Measurements from ENCODE around the gene LRRC2.
"Not testable (repeated sequence)": the region's sequence is repeated elsewhere in the genome, so short reads cannot be mapped to it uniquely, and the experiment has no call there.

The LRRC2 gene

GRCh38 chr3:46536758-46537157 lies 29.3 kb downstream of the LRRC2 start:
- DNase-seq (ENCODE audit: extremely low read depth in 1 of 2, low read depth in 1 of 2) = no peak

DNA sequence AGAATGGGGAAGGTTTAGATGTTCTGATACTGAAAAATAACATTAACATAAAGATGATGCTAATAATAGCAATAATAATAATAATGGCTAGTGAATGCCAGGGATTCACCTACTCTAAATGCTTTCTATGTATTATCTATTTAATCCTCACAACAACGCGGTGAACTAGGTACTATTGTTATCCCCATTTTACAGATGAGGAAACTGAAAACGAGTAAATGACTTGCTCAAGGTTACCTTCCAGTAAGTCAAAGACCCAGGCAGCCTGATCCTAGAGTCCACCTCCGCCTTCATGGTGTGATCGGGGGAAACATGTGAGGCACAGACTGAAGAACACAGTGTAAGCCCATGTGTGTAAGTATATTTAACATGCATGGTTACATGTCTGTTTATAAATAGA lies 30.4 kb downstream of the LRRC2 start:
- no peak for DNase-seq (ENCODE audit: extremely low read depth in 1 of 2, low read depth in 1 of 2)

DNA sequence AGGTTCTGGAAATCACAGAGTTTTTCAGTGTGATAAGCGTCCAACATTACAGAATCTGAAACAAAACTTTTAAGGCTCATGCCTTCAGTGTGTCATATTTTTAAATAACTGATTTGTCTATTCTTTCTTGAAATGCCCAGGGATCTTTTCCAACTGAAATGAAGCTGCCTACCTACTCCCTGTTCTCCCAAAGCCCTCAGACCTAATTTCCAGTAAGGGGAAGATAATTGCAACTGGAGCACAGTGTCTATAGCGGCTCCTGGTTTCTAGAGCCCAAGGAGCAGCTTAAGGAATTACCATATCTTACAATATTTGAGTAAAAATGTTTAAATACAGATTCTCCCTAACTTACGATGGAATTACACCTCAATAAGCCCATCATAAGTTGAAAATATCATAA lies 33.0 kb downstream of the LRRC2 start:
- no peak for DNase-seq (ENCODE audit: extremely low read depth in 1 of 2, low read depth in 1 of 2)

- DNase-seq (ENCODE audit: extremely low read depth in 1 of 2, low read depth in 1 of 2) = no peak
Observed at GRCh38 chr3:46527239-46527638, 38.9 kb downstream of the LRRC2 start.

GRCh38 chr3:46524832-46525231 lies 41.3 kb downstream of the LRRC2 start:
- no peak for DNase-seq (ENCODE audit: extremely low read depth in 1 of 2, low read depth in 1 of 2)

- no peak for DNase-seq (ENCODE audit: extremely low read depth in 1 of 2, low read depth in 1 of 2)
Observed at GRCh38 chr3:46524008-46524407, 42.1 kb downstream of the LRRC2 start.

DNA sequence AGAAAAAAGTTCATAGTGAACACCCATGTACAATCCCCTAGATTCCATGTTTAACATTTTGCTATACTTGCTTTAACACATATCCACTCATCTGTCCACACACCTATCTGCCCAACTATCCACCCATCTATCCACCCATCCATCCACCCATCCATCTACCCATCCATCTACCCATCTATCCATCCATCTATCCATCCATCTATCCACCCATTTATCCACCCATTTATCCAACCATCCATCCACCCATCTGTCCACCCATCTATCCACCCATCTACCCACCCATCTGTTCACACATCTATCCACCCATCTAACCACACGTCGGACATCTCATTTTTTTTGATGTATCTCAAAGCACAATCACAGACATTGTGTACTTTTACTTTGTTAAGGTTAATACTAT lies 42.5 kb downstream of the LRRC2 start:
- no peak for DNase-seq (ENCODE audit: extremely low read depth in 1 of 2, low read depth in 1 of 2)

GRCh38 chr3:46522201-46522600 lies 43.9 kb downstream of the LRRC2 start:
- DNase-seq (ENCODE audit: extremely low read depth in 1 of 2, low read depth in 1 of 2) = not testable (repeated sequence)

DNA sequence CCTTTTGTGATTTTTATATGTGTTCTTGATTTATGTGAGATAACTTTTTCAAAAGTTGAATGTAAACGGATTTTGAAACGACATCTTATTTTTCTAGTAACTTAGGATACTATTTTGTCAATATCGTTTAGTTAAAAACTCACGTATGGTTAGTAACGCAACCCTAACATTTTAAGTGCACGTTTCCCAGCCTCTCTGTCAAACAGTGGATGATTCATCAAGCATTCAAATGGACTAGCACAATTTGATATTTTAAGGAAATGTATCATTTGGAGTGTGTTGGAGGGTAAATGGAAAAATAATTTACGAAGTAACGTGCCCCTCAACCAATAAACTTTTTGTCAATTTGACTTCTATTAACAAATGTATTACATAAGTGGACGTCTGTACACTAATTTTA lies 45.0 kb downstream of the LRRC2 start:
- no peak for DNase-seq (ENCODE audit: extremely low read depth in 1 of 2, low read depth in 1 of 2)

- DNase-seq (ENCODE audit: extremely low read depth in 1 of 2, low read depth in 1 of 2) = no peak
Observed at GRCh38 chr3:46520531-46520930, 45.6 kb downstream of the LRRC2 start.

DNA sequence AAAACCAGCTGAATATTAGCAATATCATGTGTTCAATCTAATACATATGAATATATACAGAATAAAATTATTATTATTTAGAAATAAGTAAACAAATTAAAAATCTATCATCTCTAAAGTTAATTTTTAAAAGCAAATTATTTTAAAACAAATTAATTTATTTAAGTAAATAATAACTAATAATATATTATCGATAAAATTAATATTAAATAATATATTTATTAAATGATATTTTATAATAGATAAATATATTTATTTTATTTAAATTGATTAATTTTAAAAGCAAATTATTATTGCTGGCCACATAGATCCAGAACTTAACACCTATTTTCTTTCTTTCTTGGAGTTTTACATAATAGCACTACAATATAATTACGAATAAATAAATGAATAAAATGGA lies 46.1 kb downstream of the LRRC2 start:
- no peak for DNase-seq (ENCODE audit: extremely low read depth in 1 of 2, low read depth in 1 of 2)

DNA sequence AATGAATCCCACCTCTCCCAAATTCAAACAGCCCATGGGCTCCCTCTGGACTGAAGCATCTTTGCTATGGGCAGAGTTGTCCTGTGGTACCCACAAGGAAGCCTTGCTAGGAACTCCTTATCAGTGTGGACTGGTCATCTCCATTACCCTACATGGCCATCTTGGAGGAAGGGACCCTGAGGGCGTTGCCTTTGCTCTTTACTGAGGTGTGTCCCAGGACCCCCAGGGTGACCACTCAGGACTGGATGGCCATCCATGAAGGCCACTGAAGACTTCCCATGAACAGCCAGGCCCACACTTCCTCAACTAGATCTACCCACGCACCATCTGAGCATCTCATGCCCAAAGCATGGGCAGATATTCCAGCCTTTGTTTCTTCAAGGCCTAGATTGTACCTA lies 48.3 kb downstream of the LRRC2 start:
- no peak for DNase-seq (ENCODE audit: extremely low read depth in 1 of 2, low read depth in 1 of 2)

- no peak for DNase-seq (ENCODE audit: extremely low read depth in 1 of 2, low read depth in 1 of 2)
Observed at GRCh38 chr3:46517016-46517783, 48.9 kb downstream of the LRRC2 start.

DNA sequence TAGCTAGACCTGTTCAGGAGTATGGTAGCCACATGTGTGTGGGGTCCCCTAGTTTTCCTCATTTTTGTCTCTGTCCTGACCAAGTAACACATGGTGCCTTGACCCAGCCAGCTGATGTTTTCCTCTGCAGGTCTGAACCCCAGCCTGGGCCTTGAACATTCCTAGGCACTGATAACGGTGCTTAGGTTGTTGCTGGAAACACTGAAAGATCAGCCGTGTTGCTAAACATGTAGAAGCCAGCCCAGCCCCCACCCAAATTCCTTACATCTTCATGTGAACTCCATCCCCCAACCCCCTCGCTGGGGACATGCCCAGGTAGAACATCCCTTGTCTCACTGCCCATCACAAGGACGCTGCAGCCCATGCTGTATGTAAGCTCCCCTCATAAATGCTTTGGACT lies 49.6 kb downstream of the LRRC2 start:
- DNase-seq (ENCODE audit: extremely low read depth in 1 of 2, low read depth in 1 of 2) = no peak

GRCh38 chr3:46512191-46512749 lies 53.8 kb downstream of the LRRC2 start:
- DNase-seq (ENCODE audit: extremely low read depth in 1 of 2, low read depth in 1 of 2) = no peak

DNA sequence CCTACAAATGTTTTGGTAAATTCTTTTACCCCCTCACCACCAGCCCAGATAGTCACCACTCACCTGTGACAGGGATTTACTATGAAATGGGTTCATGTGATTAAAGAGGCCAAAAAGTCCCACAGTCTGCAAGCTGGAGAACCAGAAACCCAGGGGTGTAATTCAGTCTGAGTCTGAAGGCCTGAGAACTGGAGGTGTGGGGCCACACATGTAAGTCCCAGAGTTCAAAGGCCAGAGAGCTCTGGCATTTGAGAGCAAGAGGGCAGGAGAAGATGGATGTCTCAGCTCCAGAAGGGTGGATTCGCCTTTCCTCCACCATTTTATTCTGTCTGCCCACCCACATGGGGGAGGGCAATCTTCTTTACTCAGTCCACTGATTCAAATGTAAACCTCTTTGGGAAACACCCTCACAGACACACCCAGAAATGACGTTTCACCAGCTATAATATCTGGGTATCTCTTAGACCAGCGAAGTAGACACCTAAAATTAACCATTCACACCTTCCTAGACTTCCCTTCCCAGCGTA lies 56.4 kb downstream of the LRRC2 start:
- no peak for DNase-seq (ENCODE audit: extremely low read depth in 1 of 2, low read depth in 1 of 2)

DNA sequence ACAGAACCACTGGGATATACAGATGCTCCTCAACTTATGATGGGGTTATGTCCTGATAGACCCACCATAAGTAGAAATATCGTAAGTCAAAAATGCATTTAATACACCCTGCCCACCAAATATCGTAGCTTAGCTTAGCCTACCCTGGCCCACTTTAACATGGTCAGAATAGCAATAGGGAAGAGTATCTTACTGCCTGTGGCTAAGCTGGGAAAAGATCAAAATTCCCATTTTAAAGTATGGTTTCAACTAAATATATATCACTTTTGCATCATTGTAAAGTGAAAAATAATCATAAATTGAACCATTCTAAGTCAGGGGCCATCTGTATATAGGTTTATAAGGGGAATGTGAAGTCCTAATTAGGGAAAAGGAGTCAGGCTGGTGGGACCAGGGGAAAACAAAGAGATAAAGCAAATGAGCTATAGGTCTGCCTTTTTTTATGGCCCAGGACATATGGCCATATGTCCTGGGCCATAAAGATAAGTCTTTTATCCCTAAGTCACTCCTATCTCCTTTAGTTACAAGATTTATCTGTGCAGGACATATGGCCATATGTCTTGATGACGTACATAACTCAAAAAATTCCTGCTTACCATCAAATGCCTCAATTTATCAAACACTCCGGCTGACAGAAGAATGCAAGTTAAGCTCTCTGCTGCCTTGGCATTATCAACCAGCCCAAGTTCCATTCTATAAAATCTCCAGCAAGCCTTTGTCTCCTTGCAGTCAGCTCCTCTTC lies 57.1 kb downstream of the LRRC2 start:
- no peak for DNase-seq (ENCODE audit: extremely low read depth in 1 of 2, low read depth in 1 of 2)

DNA sequence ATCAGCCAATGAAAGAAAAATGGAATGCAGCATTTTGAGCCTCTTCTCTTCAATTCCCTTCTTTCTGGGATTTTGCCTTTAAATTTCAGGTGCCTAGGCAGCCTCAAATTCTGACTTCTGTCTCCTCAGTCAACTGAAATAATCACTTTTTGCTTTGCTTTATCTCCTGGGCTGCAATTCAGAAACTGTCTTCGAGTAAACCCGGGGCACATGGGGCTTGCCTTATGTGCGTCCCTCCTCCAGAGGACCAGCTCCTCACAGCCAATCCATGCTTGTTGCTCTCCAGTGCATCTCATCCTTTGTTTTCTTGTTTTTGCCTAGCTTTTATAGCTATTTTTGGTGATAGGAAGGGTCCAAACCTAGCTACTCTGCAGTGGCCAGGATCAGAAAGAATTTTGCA lies 59.6 kb downstream of the LRRC2 start:
- no peak for DNase-seq (ENCODE audit: extremely low read depth in 1 of 2, low read depth in 1 of 2)

- DNase-seq (ENCODE audit: extremely low read depth in 1 of 2, low read depth in 1 of 2) = no peak
Observed at GRCh38 chr3:46505953-46506352, 60.1 kb downstream of the LRRC2 start.

- DNase-seq (ENCODE audit: extremely low read depth in 1 of 2, low read depth in 1 of 2) = peak in 1 of 2 donors; percentile 20
Observed at GRCh38 chr3:46504789-46505188, 61.3 kb downstream of the LRRC2 start.

DNA sequence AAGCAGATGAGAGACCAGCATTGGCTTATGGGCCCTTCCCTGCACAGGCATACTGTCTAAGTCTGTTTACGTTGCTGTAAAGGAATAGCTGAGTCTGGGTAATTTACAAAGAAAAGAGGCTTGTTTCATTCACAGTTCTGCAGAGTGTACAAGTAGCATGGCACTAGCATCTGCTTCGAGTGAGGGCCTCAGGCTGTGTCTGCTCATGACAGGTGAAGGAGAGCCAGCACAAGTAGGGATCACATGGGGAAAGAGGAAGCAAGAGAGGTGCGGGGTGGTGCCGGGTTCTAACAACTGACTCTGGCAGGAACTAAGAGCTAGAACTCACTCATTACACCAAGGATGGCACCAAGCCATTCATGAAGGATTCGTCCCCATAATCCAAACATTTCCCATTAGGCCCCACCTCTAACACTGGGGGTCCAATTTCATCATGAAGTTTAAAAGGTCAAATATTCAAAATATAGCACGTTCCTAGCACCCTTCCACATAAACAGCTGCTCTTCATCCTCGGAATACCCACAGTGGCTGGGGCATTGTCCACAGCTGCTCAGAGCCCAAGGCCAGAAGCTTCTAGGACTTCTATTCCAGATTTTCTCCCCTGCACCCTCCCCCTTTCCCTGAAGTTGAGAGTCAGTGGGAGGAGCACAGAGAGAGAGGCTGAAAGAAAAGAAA lies 62.8 kb downstream of the LRRC2 start:
- no peak for DNase-seq (ENCODE audit: extremely low read depth in 1 of 2, low read depth in 1 of 2)
